Endothelial cell of umbilical vein (primary cell): ENCODE measurements around the gene CACNA1C. TPM values are rescaled to one million over a fixed set of nuclear protein-coding genes. Genes with fewer than 3 reads are reported as not detected.

Experiments used
- BruUV-seq: library from RNA; stranded (reverse); fragments of 400-500 nt; replicated peaks from 2 replicates; lab custom pipeline; 2021; lab: Mats Ljungman, UMichigan
- CTCF ChIA-PET: fragments of 300-600, 350-600 bp; sonication (Branson Sonifier 250); formaldehyde crosslinking; loops from one replicate; lab custom pipeline; 2021; ENCODE audit warnings: antibody characterized with exemption, inconsistent platforms; lab: Charles Lee
- POLR2A ChIA-PET: fragments of 300-600, 350-600 bp; sonication (Branson Sonifier 250); formaldehyde crosslinking; loops from one replicate; lab custom pipeline; 2021; ENCODE audit warnings: antibody characterized with exemption, inconsistent platforms; lab: Charles Lee
- DNase-seq: peaks from one replicate; pipeline ENCODE4 v3.0.0-alpha.2; 2011; ENCODE audit warnings: low read depth, low spot score
- FAIRE-seq: peaks from 2 replicates; lab custom pipeline; 2011; peaks lifted over from hg19 to GRCh38; lab: Jason Lieb, UNC
- H2AFZ ChIP-seq: 2 replicates; pipeline ENCODE4 v1.6.0; 2012; ENCODE audit warnings: low read depth, low read length, control low read depth, inconsistent platforms
- H3K27ac ChIP-seq: 2 replicates; pipeline ENCODE4 v1.5.1; 2011; ENCODE audit warnings: low read depth, mild to moderate bottlenecking, control low read depth, low read length, moderate library complexity; ENCODE audit not compliant: insufficient read depth
- H3K27me3 ChIP-seq, 2 experiments: 2 replicates each; pipeline versions ENCODE4 v1.6.0 to v1.6.1; 2011; ENCODE audit warnings: low read length in 2 of 2, mixed read lengths in 1 of 2; ENCODE audit not compliant: control insufficient read depth in 2 of 2, insufficient read depth in 2 of 2
- H3K36me3 ChIP-seq, 2 experiments: 2 replicates in 1 of 2; 3 replicates in 1 of 2; pipeline ENCODE4 v1.5.1; 2011; ENCODE audit warnings: low read length in 2 of 2, mild to moderate bottlenecking in 1 of 2, moderate library complexity in 1 of 2; ENCODE audit not compliant: control insufficient read depth in 2 of 2, insufficient read depth in 2 of 2; ENCODE audit errors: extremely low read depth in 1 of 2
- H3K4me1 ChIP-seq: 3 replicates; pipeline ENCODE4 v1.5.1; 2011; ENCODE audit warnings: mild to moderate bottlenecking, low read length; ENCODE audit not compliant: control insufficient read depth, insufficient read depth; ENCODE audit errors: extremely low read depth
- H3K4me2 ChIP-seq: 2 replicates; pipeline ENCODE4 v1.6.1; 2011; ENCODE audit warnings: low read length, control low read depth, mixed read lengths; ENCODE audit not compliant: insufficient read depth
- H3K4me3 ChIP-seq, 3 experiments: fragments of 200-600 bp in 1 of 3; sonication (generic), shearing (Covaris generic) in 1 of 3; replicated peaks in 1 of 3; 2 replicates each; pipeline ENCODE4 v1.5.1; 2011 to 2016; ENCODE audit warnings: control low read depth in 3 of 3, low read length in 3 of 3, mild to moderate bottlenecking in 2 of 3, inconsistent platforms in 1 of 3, low read depth in 1 of 3, moderate library complexity in 1 of 3; ENCODE audit not compliant: insufficient read depth in 1 of 3
- H3K79me2 ChIP-seq: 2 replicates; pipeline ENCODE4 v1.6.0; 2012; ENCODE audit warnings: low read length, inconsistent platforms; ENCODE audit not compliant: control insufficient read depth, insufficient read depth
- H3K9ac ChIP-seq: replicated peaks from 2 replicates; pipeline ENCODE3; 2011; ENCODE audit warnings: low read length, control low read depth; ENCODE audit not compliant: insufficient read depth; ENCODE audit errors: extremely low read depth
- H3K9me1 ChIP-seq: replicated peaks from 3 replicates; pipeline ENCODE4 v1.6.0; 2011; ENCODE audit warnings: mild to moderate bottlenecking, low read length; ENCODE audit not compliant: control insufficient read depth, insufficient read depth; ENCODE audit errors: extremely low read depth
- H3K9me3 ChIP-seq: replicated peaks from 2 replicates; pipeline ENCODE4 v1.5.1; 2012; ENCODE audit warnings: low read length, inconsistent platforms; ENCODE audit not compliant: control insufficient read depth, insufficient read depth
- H4K20me1 ChIP-seq: replicated peaks from 2 replicates; pipeline ENCODE3; 2011; ENCODE audit warnings: mild to moderate bottlenecking, low read length; ENCODE audit not compliant: control insufficient read depth, insufficient read depth; ENCODE audit errors: extremely low read depth
- CTCF ChIP-seq, 2 donors: IDR thresholded peaks; 1 replicate in 1 of 2; 2 replicates in 1 of 2; pipeline ENCODE4 v1.5.1; 2011; ENCODE audit warnings: low read length in 2 of 2, mild to moderate bottlenecking in 2 of 2, moderate library complexity in 2 of 2, control low read depth in 1 of 2, inconsistent platforms in 1 of 2, low read depth in 1 of 2; ENCODE audit not compliant: insufficient read depth in 1 of 2; ENCODE audit errors: extremely low read depth in 1 of 2
- EZH2 ChIP-seq: IDR thresholded peaks from 2 replicates; pipeline ENCODE4 v1.6.1; 2012; ENCODE audit warnings: borderline replicate concordance, low read depth, mild to moderate bottlenecking, moderate library complexity, low read length, inconsistent platforms; ENCODE audit not compliant: severe bottlenecking
- FOS ChIP-seq: IDR thresholded peaks from 2 replicates; pipeline ENCODE4 v1.6.1; 2011; ENCODE audit warnings: mild to moderate bottlenecking, low read length, moderate library complexity, borderline replicate concordance; ENCODE audit not compliant: insufficient read depth
- GATA2 ChIP-seq: IDR thresholded peaks from 2 replicates; pipeline ENCODE4 v1.7.0; 2011; ENCODE audit warnings: low read depth, mild to moderate bottlenecking, moderate library complexity, mixed read lengths, low read length; ENCODE audit not compliant: insufficient read length, insufficient read depth
- JUN ChIP-seq: IDR thresholded peaks from 2 replicates; pipeline ENCODE4 v1.6.1; 2011; ENCODE audit warnings: borderline replicate concordance, low read depth; ENCODE audit not compliant: insufficient read length, insufficient read depth
- MYC ChIP-seq: IDR thresholded peaks from one replicate; pipeline ENCODE4 v1.6.1; 2011; ENCODE audit warnings: mild to moderate bottlenecking, low read depth, low read length
- POLR2A ChIP-seq: IDR thresholded peaks from 2 replicates; pipeline ENCODE4 v1.6.1; 2012; ENCODE audit warnings: low read depth, mild to moderate bottlenecking, control low read depth, low read length
- POLR2AphosphoS5 ChIP-seq: IDR thresholded peaks from 2 replicates; pipeline ENCODE4 v1.6.1; 2012; ENCODE audit warnings: low read depth, mild to moderate bottlenecking, control low read depth, low read length, moderate library complexity; ENCODE audit not compliant: insufficient read depth
- dilution Hi-C: fragments of 300-500 bp; cut with MboI; formaldehyde crosslinking; loops from one replicate; pipeline ENCODE4 v1.15.0; 2019; ENCODE audit warnings: low sequenced_read_pairs; ENCODE audit not compliant: extremely low pct_ligation_motif_present
- intact Hi-C: fragments of 100-400 bp; cut with micrococcal nuclease; formaldehyde crosslinking; loops from one replicate; pipeline ENCODE4 v1.10.0; 2022
- polyA plus RNA-seq, 4 experiments: library from polyadenylated mRNA; depleted of rRNA in 3 of 4; stranded (reverse) in 3 of 4; unstranded in 1 of 4; fragments of >200 nt; gene quantifications; 2 replicates each; pipeline versions ENCODE4 v1.2.1 to v1.2.3, GENCODE V29; 2011 to 2012; ENCODE audit warnings: missing spikeins in 1 of 4
- total RNA-seq: library from RNA; stranded (reverse); gene quantifications from 2 replicates; pipeline ENCODE4 v1.2.3, GENCODE V29; 2021
- TF ChIP-seq, protein P1 (sequence below): IDR thresholded peaks from 2 replicates; pipeline ENCODE4 v1.6.1; 2011; ENCODE audit not compliant: insufficient read depth, insufficient read length

CACNA1C gene
- total and polyA plus RNA-seq, 2 donors (not counting 3 experiments of a cell fraction or from before 2014, with no cell fraction given) = not detected

DNA sequence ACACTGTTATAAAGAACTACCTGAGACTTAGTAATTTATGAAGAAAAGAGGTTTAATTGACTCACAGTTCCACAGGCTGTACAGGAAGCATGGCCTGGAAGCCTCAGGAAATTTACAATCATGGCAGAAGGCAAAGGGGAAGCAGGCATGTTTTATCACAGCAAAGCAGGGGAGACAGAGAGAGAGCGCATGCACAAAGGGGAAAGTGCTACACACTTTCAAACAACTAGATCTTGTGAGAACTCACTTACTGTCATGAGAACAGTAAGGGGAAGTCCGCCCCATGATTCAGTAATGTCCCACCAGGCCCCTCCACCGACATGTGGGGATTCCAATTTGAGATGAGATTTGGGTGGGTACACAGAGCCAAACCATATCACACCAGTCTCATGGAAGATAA lies 313.9 kb downstream of the CACNA1C start:
- no peaks in the 10 kb centered on the region for H3K27me3 ChIP-seq
- DNase-seq (no peak), FAIRE-seq (no peak)
- H3K4me3 ChIP-seq = no peak overlapping the region
- ChIA-PET POLR2A (no interaction called here), CTCF (no interaction called here)
- BruUV-seq = no TSS peak
- H3K79me2 ChIP-seq = no peaks in the 10 kb centered on the region
- no peak overlapping the region for H2AFZ ChIP-seq
- intact Hi-C loops (no loop called here), dilution Hi-C loops (no loop called here)
- H4K20me1 ChIP-seq = no peaks in the 10 kb centered on the region
- H3K36me3 ChIP-seq = no peaks in the 10 kb centered on the region
- H3K9ac ChIP-seq = no peak overlapping the region
- H3K27ac ChIP-seq = no peak overlapping the region
- H3K4me2 ChIP-seq = no peak overlapping the region
- no peaks in the 10 kb centered on the region for H3K4me1 ChIP-seq
- H3K9me1 ChIP-seq = no peaks in the 10 kb centered on the region
- TF ChIP-seq MYC = no peak
- no peak for TF ChIP-seq FOS
- no peak for TF ChIP-seq POLR2A
- no peak for TF ChIP-seq POLR2AphosphoS5
- TF ChIP-seq, protein P1, sequence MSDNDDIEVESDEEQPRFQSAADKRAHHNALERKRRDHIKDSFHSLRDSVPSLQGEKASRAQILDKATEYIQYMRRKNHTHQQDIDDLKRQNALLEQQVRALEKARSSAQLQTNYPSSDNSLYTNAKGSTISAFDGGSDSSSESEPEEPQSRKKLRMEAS = no peak
- no peak for TF ChIP-seq JUN
- TF ChIP-seq GATA2 = no peak
- no peak for TF ChIP-seq EZH2
- no peak for TF ChIP-seq CTCF (IDR thresholded peaks at IDR 0.05; ENCODE audit: extremely low read depth in 1 of 2, insufficient read depth in 1 of 2, low read depth in 1 of 2, low read length in 2 of 2)
- H3K9me3 ChIP-seq = no peaks in the 10 kb centered on the region
